Ascending aorta (tissue), 2 donors: Measurements from ENCODE around the gene DQX1. TPM values are rescaled to one million over a fixed set of nuclear protein-coding genes. Genes with fewer than 3 reads are reported as not detected.
"Not testable (repeated sequence)": the region's sequence is repeated elsewhere in the genome, so short reads cannot be mapped to it uniquely, and the experiment has no call there.

ENCODE experiments used
- DNase-seq, 2 donors: peaks; one replicate each; pipeline ENCODE4 v3.0.0-alpha.2; 2019; ENCODE audit warnings: low spot score in 2 of 2
- H3K27ac ChIP-seq, 2 donors: fragments of 200-600 bp; sonication (generic); one replicate each; pipeline ENCODE4 v1.5.1; 2016 to 2017; ENCODE audit warnings: mild to moderate bottlenecking in 1 of 2
- H3K27me3 ChIP-seq: fragments of 200-600 bp; sonication (generic); one replicate; pipeline ENCODE4 v1.5.1; 2017
- H3K36me3 ChIP-seq, 2 donors: fragments of 200-600 bp; sonication (generic); one replicate each; pipeline ENCODE4 v1.5.1; 2016
- H3K4me1 ChIP-seq, 2 donors: fragments of 200-600 bp; sonication (generic); one replicate each; pipeline ENCODE4 v1.5.1; 2016 to 2017; ENCODE audit warnings: mild to moderate bottlenecking in 1 of 2
- H3K4me3 ChIP-seq, 2 donors: fragments of 200-600 bp; sonication (generic); one replicate each; pipeline ENCODE4 v1.5.1; 2016 to 2017; ENCODE audit warnings: mild to moderate bottlenecking in 1 of 2
- H3K9me3 ChIP-seq, 2 donors: fragments of 200-600 bp; sonication (generic); one replicate each; pipeline ENCODE4 v1.5.1; 2016
- intact Hi-C: fragments of 100-400 bp; cut with DNase I; formaldehyde crosslinking; loops from one replicate; pipeline ENCODE4 v1.15.1; 2023
- total RNA-seq: library from RNA; depleted of rRNA; stranded (reverse); fragments of >200 nt; gene quantifications from one replicate; pipeline ENCODE4 v1.1.0, GENCODE V29; 2016
- TF ChIP-seq, protein P1 (sequence below), 3 experiments: fragments of 200-600 bp in 2 of 3; fragments of 450-650 bp in 1 of 3; sonication (generic) in 2 of 3; IDR thresholded peaks; one replicate each; pipeline ENCODE4 v1.5.1; 2016 to 2019; ENCODE audit warnings: antibody characterized with exemption in 3 of 3, mild to moderate bottlenecking in 1 of 3, moderate library complexity in 1 of 3

The DQX1 gene
- total RNA-seq, 1 donor from 2014 or later: not detected

DNA sequence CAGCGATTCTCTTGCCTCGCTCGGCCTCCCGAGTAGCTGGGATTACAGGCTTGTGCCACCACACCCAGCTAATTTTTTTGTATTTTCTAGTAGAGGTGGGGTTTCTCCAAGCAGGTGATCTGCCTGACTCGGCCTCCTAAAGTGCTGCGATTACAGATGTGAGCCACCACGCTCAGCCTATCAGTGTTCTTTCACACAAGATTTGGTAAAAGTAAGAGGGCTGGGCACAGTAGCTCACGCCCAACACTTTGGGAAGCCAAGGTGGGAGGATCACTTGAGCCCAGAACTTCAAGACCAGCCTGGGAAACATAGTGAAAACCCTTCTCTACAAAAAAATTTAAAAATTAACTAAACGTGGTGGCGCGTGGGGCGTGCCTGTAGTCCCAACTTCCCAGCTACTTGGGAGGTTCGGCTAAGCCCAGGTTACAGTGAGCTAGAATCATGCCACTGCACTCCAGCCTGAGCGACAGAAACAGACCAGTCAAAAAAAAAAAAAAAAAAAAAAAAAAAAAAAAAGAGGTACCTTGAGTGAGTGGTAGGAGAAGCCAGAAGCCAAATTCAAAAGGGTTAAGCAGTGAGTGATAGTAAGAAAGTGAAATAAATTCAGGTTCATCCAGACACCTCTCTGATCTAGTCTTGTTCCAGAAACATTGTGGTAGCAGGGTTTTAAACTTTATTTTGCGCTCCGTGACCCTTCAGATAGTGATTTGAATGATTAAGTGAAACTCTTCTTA is 54.5 kb downstream of the DQX1 start:
- peaks cover 17 to 22% of the 10 kb centered on the region in 2 donors for H3K36me3 ChIP-seq
- DNase-seq: no peak
- H3K4me1 ChIP-seq: peaks cover 10 to 14% of the 10 kb centered on the region in 2 donors
- no peaks in the 10 kb centered on the region for H3K27me3 ChIP-seq
- intact Hi-C loops: loop anchor here (1.0 to 2.0 kb wide), 2 partner anchors 11 to 13 kb away; partner anchors contain the start of genes CCDC142 and WBP1
- H3K4me3 ChIP-seq: peak overlapping the region; percentile 63 to 81
- TF ChIP-seq, protein P1, sequence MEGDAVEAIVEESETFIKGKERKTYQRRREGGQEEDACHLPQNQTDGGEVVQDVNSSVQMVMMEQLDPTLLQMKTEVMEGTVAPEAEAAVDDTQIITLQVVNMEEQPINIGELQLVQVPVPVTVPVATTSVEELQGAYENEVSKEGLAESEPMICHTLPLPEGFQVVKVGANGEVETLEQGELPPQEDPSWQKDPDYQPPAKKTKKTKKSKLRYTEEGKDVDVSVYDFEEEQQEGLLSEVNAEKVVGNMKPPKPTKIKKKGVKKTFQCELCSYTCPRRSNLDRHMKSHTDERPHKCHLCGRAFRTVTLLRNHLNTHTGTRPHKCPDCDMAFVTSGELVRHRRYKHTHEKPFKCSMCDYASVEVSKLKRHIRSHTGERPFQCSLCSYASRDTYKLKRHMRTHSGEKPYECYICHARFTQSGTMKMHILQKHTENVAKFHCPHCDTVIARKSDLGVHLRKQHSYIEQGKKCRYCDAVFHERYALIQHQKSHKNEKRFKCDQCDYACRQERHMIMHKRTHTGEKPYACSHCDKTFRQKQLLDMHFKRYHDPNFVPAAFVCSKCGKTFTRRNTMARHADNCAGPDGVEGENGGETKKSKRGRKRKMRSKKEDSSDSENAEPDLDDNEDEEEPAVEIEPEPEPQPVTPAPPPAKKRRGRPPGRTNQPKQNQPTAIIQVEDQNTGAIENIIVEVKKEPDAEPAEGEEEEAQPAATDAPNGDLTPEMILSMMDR (IDR thresholded peaks at IDR 0.05): no peak
- H3K27ac ChIP-seq: peak overlapping the region; percentile 88 to 95
- H3K9me3 ChIP-seq: no peaks in the 10 kb centered on the region

DNA sequence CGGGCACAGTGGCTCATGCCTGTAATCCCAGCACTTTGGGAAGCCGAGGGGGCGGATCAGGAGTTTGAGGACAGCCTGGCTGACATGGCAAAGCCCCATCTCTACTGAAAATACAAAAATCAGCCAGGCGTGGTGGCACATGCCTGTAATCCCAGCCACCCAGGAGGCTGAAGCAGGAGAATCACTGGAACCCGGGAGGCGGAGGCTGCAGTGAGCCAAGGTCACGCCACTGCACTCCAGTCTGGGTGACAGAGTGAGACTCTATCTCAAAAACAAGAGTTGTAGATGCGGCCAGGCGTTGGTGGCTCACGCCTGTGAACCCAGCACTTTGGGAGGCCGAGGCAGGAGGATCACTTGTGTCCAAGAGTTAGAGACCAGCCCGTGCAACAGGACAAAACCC is 55.3 kb downstream of the DQX1 start:
- intact Hi-C loops, H3K4me3 ChIP-seq, DNase-seq, H3K27me3 ChIP-seq, H3K27ac ChIP-seq, H3K9me3 ChIP-seq: not testable (repeated sequence)
- Histone ChIP-seq H3K4me1 (peaks cover 10 to 18% of the 10 kb centered on the region in 2 donors), H3K36me3 (peaks cover 17% of the 10 kb centered on the region in 2 donors)

Other genes starting within 250 kb of the DQX1 start
- 0.11 TPM for gene SLC4A5, start 182.8 kb downstream of the DQX1 start, total RNA-seq
- gene DCTN1, start 145.9 kb downstream of the DQX1 start, total RNA-seq: 152 TPM
- 10.3 TPM for gene C2orf81, start 104.6 kb downstream of the DQX1 start, total RNA-seq
- 5.5 TPM for gene WDR54, start 104.5 kb downstream of the DQX1 start, total RNA-seq
- gene RTKN, start 84.3 kb downstream of the DQX1 start, total RNA-seq: 9.5 TPM
- 79.4 TPM for gene INO80B, start 71.1 kb downstream of the DQX1 start, total RNA-seq
- 18.1 TPM for gene WBP1, start 67.8 kb downstream of the DQX1 start, total RNA-seq
- gene MOGS, start 60.8 kb downstream of the DQX1 start, total RNA-seq: 71.9 TPM
- gene MRPL53, start 53.6 kb downstream of the DQX1 start, total RNA-seq: 37.7 TPM
- 16.5 TPM for gene CCDC142, start 43.2 kb downstream of the DQX1 start, total RNA-seq
- 19.5 TPM for gene TTC31, start 43.1 kb downstream of the DQX1 start, total RNA-seq
- gene LBX2, start 26.6 kb downstream of the DQX1 start, total RNA-seq: 3.0 TPM
- not detected for gene PCGF1, start 18.5 kb downstream of the DQX1 start, total RNA-seq
- not detected for gene TLX2, start 11.8 kb downstream of the DQX1 start, total RNA-seq
- gene AUP1, start 3.5 kb upstream of the DQX1 start, total RNA-seq: 120 TPM
- gene HTRA2, start 3.7 kb upstream of the DQX1 start, total RNA-seq: 80.1 TPM
- 19.8 TPM for gene LOXL3, start 27.7 kb upstream of the DQX1 start, total RNA-seq
- 68.1 TPM for gene DOK1, start 28.5 kb upstream of the DQX1 start, total RNA-seq
- not detected for gene M1AP, start 122.1 kb upstream of the DQX1 start, total RNA-seq
- 0.32 TPM for gene SEMA4F, start 128.0 kb upstream of the DQX1 start, total RNA-seq